Parietal lobe (tissue), 2 donors: ENCODE results near the gene SPTBN2. TPM values are rescaled to one million over a fixed set of nuclear protein-coding genes. Genes with fewer than 3 reads are reported as not detected.

Source experiments
- small RNA-seq: library from RNA; depleted of rRNA; stranded (forward); fragments of <200 nt; gene quantifications from one replicate; pipeline ENCODE3, GENCODE V24; 2014; ENCODE audit warnings: low replicate concordance
- total RNA-seq: library from RNA; depleted of rRNA; stranded (reverse); fragments of >200 nt; gene quantifications from one replicate; pipeline ENCODE4 v1.2.3, GENCODE V29; 2014

Gene SPTBN2
- total RNA-seq: 182 TPM

DNA sequence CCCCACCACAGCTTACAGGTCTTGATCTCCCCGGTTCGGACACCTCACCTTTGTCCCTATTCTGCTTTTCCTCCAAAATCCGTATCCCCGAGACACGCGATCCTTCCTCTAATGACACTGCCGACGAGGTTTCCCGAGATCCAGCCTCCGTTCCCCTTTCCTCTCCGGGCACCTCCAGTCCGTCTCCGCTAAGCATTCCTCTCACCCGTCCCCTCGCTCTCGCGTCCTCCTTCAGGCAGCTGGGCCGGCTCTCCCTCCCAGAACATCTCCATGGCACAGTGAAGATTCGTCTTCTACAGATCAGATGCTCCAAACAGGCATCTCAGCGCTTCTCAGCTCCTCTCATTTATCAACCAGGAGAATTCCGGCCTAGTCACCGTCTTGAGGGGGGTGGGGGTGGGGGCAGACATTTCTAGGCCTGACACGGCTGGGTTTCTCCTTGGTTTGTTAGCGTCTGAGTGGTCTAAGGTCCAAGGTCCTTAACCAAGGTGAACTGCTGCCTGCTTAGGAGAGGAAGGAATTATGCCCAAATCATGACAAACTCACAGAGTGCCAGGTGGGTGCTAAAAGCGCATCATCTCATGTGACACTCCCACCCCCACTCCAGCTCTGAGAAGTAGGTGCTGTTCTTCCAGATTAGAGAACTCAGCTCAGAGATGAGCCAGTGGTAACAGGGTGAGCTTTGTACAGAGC, at the start of gene SPTBN2:
SPTBN2 (minus strand) TSS at position 524 of the 693 bp plus-strand sequence. CDS start 7,976 bp downstream, outside the sequence.

DNA sequence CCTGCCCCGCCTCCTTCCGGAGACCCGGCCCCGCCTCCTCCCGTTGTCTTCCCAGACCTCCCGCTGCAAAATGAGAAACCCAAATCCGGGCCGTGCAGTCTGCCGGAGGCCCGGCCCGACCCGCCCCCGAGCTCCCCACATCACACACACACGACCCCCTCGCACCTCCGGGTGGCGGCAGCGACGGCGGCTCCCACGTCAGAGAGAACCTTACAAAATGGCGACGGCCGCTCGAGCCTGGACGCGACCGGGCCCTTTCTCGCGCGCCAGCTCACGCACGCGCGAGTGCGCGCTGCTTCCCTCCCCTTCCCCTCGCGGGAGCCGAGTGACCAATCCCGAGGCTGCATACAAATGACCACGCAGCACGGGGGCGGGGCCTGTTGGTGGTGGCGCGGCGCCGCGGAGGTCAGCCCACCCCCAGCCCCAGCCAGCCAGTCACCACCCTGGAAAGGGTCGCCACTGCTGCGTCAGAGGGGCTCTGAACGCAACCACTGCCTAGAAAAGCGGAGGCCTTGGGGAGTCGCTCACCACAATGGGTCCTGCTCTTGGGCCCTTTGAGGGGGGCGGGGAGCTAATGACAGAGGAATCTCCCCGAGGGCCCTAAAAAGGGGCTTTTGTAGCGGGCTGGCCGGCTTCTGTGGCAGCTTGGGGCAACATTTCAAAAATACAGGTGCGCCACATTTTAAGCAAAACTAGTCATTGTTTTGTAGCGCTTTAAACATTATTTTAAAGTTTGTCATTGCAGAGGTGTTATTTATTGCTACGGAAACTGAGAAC, 51.2 kb downstream of the SPTBN2 start, which contains the start of gene RBM4B:
RBM4B (minus strand) TSS at position 289 of the 777 bp plus-strand sequence. CDS start 808 bp downstream, outside the sequence.

DNA sequence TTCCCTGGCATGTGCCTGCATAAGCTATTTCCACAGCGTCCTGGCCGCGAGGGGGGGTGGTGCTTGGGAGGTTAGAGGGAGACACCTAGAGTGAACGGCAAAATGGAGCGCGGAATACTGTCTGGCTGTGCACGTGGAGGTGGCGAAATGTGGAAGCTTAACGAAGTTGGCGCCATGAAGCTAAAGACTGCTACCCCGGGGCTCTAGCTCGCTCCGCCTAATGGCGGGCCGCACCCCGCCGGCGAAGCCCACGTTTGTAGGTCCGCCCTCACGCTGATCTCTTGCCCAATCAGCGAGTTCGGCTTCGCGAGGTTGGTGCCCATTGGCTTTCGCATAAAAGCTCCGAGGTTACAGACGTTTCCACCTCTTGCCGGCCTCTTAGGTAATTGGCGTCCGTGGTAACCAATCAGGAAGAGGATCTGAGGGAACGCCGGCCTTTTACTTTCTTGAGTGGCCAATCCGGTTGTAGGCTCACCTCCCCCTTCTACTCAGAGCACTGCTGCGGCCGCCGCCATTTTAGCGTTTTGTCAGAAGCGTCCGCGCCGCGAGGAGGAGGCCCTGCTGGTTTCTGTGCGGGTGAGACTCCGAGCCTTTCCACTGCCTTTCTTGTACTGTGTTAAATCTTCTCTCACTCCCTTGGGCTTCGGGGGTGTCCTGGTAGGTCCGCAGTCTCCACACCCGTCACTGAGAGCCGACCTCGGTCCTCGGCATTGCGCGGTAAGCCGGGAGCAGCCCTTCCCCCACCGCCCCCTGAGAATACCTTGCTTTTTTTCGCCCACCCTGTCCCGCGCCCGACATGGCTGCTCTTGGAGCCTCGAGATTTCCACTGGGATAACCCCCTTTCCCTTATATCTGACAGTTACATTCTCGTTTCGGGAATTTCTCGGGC, 90.6 kb downstream of the SPTBN2 start, which contains the start of gene RBM4:
RBM4 (plus strand) TSS at position 527 of the 889 bp plus-strand sequence. CDS start 1,009 bp downstream, outside the sequence.

Small RNA genes lying within 50 kb of the gene (small RNA-seq; reads per million reads assigned to genes)
- gene RN7SL12P: not detected

Other genes starting within 250 kb of the SPTBN2 start
- 40.4 TPM for gene DPP3, start 248.8 kb downstream of the SPTBN2 start, total RNA-seq
- 107 TPM for gene BBS1, start 218.6 kb downstream of the SPTBN2 start, total RNA-seq
- gene ZDHHC24, start 183.2 kb downstream of the SPTBN2 start, total RNA-seq: 5.9 TPM
- not detected for gene ACTN3, start 182.3 kb downstream of the SPTBN2 start, total RNA-seq
- gene CTSF, start 160.6 kb downstream of the SPTBN2 start, total RNA-seq: 47.9 TPM
- 0.63 TPM for gene CCDC87, start 136.2 kb downstream of the SPTBN2 start, total RNA-seq
- 36.9 TPM for gene CCS, start 136.0 kb downstream of the SPTBN2 start, total RNA-seq
- 82.3 TPM for gene RBM14, start 112.6 kb downstream of the SPTBN2 start, total RNA-seq
- gene RBM4, start 90.5 kb downstream of the SPTBN2 start, total RNA-seq: 167 TPM
- 110 TPM for gene RBM4B, start 51.3 kb downstream of the SPTBN2 start, total RNA-seq
- gene RCE1, start 114.2 kb upstream of the SPTBN2 start, total RNA-seq: 22.8 TPM
- gene LRFN4, start 127.8 kb upstream of the SPTBN2 start, total RNA-seq: 46.0 TPM
- 54.8 TPM for gene PC, start 229.2 kb upstream of the SPTBN2 start, total RNA-seq
- not detected for gene C11orf86, start 246.1 kb upstream of the SPTBN2 start, total RNA-seq